ENCODE measurements around the gene DLGAP1. TPM values are rescaled to one million over a fixed set of nuclear protein-coding genes. Genes with fewer than 3 reads are reported as not detected.

The DLGAP1 gene
- total and polyA plus RNA-seq, 4 donors: 0.06 to 1.2 (median 0.17) TPM; not detected in 1

GRCh38 chr18:4385876-4386275, 69.2 kb downstream of the DLGAP1 start:
- 61% methylated on average over 3 of the region's 3 CpGs for WGBS
- H3K4me1 ChIP-seq (ENCODE audit: control insufficient read depth in 4 of 4, insufficient read depth in 4 of 4, low read length in 3 of 4): no peaks in the 10 kb centered on the region
- no peak overlapping the region for H3K4me3 ChIP-seq (ENCODE audit: low read depth in 1 of 3, low read length in 3 of 3)
- H3K9me3 ChIP-seq (ENCODE audit: control insufficient read depth in 4 of 4, low read length in 3 of 4): no peaks in the 10 kb centered on the region
- no peaks in the 10 kb centered on the region for H3K27me3 ChIP-seq (ENCODE audit: control insufficient read depth in 4 of 4, insufficient read depth in 4 of 4, low read length in 3 of 4)
- no peak for TF ChIP-seq NR2F2 (IDR thresholded peaks at IDR 0.05)
- TF ChIP-seq HNF4A (conservative IDR thresholded peaks at IDR 0.05): no peak
- no peak for TF ChIP-seq ATF3 (IDR thresholded peaks at IDR 0.05)
- no peak for TF ChIP-seq FOXA1 (IDR thresholded peaks at IDR 0.05)
- H3K27ac ChIP-seq (ENCODE audit: low read depth in 1 of 2, low read length in 2 of 2): no peak overlapping the region
- no peak for DNase-seq (ENCODE audit: low spot score)
- no peaks in the 10 kb centered on the region for H3K36me3 ChIP-seq (ENCODE audit: control insufficient read depth in 4 of 4, insufficient read depth in 3 of 4, low read depth in 1 of 4, low read length in 3 of 4)
- H3K9ac ChIP-seq (ENCODE audit: low read depth in 1 of 2, low read length in 2 of 2): no peak overlapping the region

GRCh38 chr18:4384932-4385331, 70.2 kb downstream of the DLGAP1 start:
- 15% methylated on average over 3 of the region's 3 CpGs for WGBS
- no peak for DNase-seq (ENCODE audit: low spot score)
- Histone ChIP-seq H3K4me1 (ENCODE audit: control insufficient read depth in 4 of 4, insufficient read depth in 4 of 4, low read length in 3 of 4) (no peaks in the 10 kb centered on the region), H3K36me3 (ENCODE audit: control insufficient read depth in 4 of 4, insufficient read depth in 3 of 4, low read depth in 1 of 4, low read length in 3 of 4) (no peaks in the 10 kb centered on the region), H3K9ac (ENCODE audit: low read depth in 1 of 2, low read length in 2 of 2) (no peak overlapping the region), H3K27me3 (ENCODE audit: control insufficient read depth in 4 of 4, insufficient read depth in 4 of 4, low read length in 3 of 4) (no peaks in the 10 kb centered on the region), H3K27ac (ENCODE audit: low read depth in 1 of 2, low read length in 2 of 2) (no peak overlapping the region), H3K4me3 (ENCODE audit: low read depth in 1 of 3, low read length in 3 of 3) (no peak overlapping the region), H3K9me3 (ENCODE audit: control insufficient read depth in 4 of 4, low read length in 3 of 4) (no peaks in the 10 kb centered on the region)
- no peak for TF ChIP-seq TAF1 (conservative IDR thresholded peaks at IDR 0.05)
- no peak for TF ChIP-seq GABPA (IDR thresholded peaks at IDR 0.05 in 1 of 2, conservative IDR thresholded peaks at IDR 0.05 in 1 of 2)
- no peak for TF ChIP-seq SP1 (IDR thresholded peaks at IDR 0.05)
- TF ChIP-seq FOXA2 (IDR thresholded peaks at IDR 0.05): no peak
- no peak for TF ChIP-seq NR2F2 (IDR thresholded peaks at IDR 0.05)

- H3K27ac ChIP-seq (ENCODE audit: low read depth in 1 of 2, low read length in 2 of 2): no peak overlapping the region
- H3K9me3 ChIP-seq (ENCODE audit: control insufficient read depth in 4 of 4, low read length in 3 of 4): no peaks in the 10 kb centered on the region
- no peaks in the 10 kb centered on the region for H3K4me1 ChIP-seq (ENCODE audit: control insufficient read depth in 4 of 4, insufficient read depth in 4 of 4, low read length in 3 of 4)
- H3K27me3 ChIP-seq (ENCODE audit: control insufficient read depth in 4 of 4, insufficient read depth in 4 of 4, low read length in 3 of 4): no peaks in the 10 kb centered on the region
- 65% methylated on average over 1 of the region's 1 CpG for WGBS
- H3K4me3 ChIP-seq (ENCODE audit: low read depth in 1 of 3, low read length in 3 of 3): no peak overlapping the region
- DNase-seq (ENCODE audit: low spot score): no peak
- no peak overlapping the region for H3K9ac ChIP-seq (ENCODE audit: low read depth in 1 of 2, low read length in 2 of 2)
- no peaks in the 10 kb centered on the region for H3K36me3 ChIP-seq (ENCODE audit: control insufficient read depth in 4 of 4, insufficient read depth in 3 of 4, low read depth in 1 of 4, low read length in 3 of 4)
- no peak for TF ChIP-seq HNF4A (conservative IDR thresholded peaks at IDR 0.05)
- TF ChIP-seq RAD21 (IDR thresholded peaks at IDR 0.05): no peak
- no peak for TF ChIP-seq FOXA2 (IDR thresholded peaks at IDR 0.05)
- TF ChIP-seq ZBTB33 (IDR thresholded peaks at IDR 0.05): no peak
- no peak for TF ChIP-seq JUND (IDR thresholded peaks at IDR 0.05)
- TF ChIP-seq GABPA (IDR thresholded peaks at IDR 0.05 in 1 of 2, conservative IDR thresholded peaks at IDR 0.05 in 1 of 2): no peak
- no peak for TF ChIP-seq YY1 (IDR thresholded peaks at IDR 0.05)
- no peak for TF ChIP-seq EGR1 (IDR thresholded peaks at IDR 0.05; ENCODE audit: low read depth in 2 of 2)
- TF ChIP-seq CTCF (IDR thresholded peaks at IDR 0.05; ENCODE audit: low read depth, low read length, missing input control): no peak
- TF ChIP-seq ATF3 (IDR thresholded peaks at IDR 0.05): no peak
- no peak for TF ChIP-seq NR2F2 (IDR thresholded peaks at IDR 0.05)
These were observed 80.5 kb downstream of the DLGAP1 start for GRCh38 chr18:4374564-4374963.

Measured in liver (tissue), 9 donors.